WTC11 (cell line): ENCODE results near the gene DDX51.

Experiments used
- CREB1 ChIP-seq: sonication (generic); formaldehyde crosslinking; IDR thresholded peaks from 2 replicates; pipeline ENCODE4 v1.8.0; 2023; ENCODE audit warnings: mild to moderate bottlenecking, missing genetic modification reagents
- CTCF ChIP-seq: fragments of 200-600 bp; IDR thresholded peaks from 2 replicates; pipeline ENCODE4 v1.8.0; 2022; ENCODE audit warnings: antibody characterized with exemption
- ETV6 ChIP-seq: sonication (generic); formaldehyde crosslinking; IDR thresholded peaks from 2 replicates; pipeline ENCODE4 v1.8.1; 2022; ENCODE audit warnings: mild to moderate bottlenecking, missing genetic modification reagents
- HMGXB4 ChIP-seq: sonication (generic); formaldehyde crosslinking; IDR thresholded peaks from 2 replicates; pipeline ENCODE4 v1.8.1; 2023; ENCODE audit warnings: mild to moderate bottlenecking, moderate library complexity, missing genetic modification reagents
- NR2C2 ChIP-seq: sonication (generic); formaldehyde crosslinking; IDR thresholded peaks from 2 replicates; pipeline ENCODE4 v1.8.0; 2022; ENCODE audit warnings: mild to moderate bottlenecking, missing genetic modification reagents
- SMAD3 ChIP-seq: sonication (generic); formaldehyde crosslinking; IDR thresholded peaks from 2 replicates; pipeline ENCODE4 v1.8.0; 2022; ENCODE audit warnings: missing genetic modification reagents, mild to moderate bottlenecking, borderline replicate concordance
- TF ChIP-seq, protein P1 (sequence below): sonication (generic); formaldehyde crosslinking; IDR thresholded peaks from 2 replicates; pipeline ENCODE4 v1.8.1; 2023; ENCODE audit warnings: mild to moderate bottlenecking, missing genetic modification reagents, borderline replicate concordance
- TF ChIP-seq, protein P2 (sequence below): sonication (generic); formaldehyde crosslinking; IDR thresholded peaks from 2 replicates; pipeline ENCODE4 v1.8.1; 2022; ENCODE audit warnings: low read depth, missing genetic modification reagents, borderline replicate concordance

DNA sequence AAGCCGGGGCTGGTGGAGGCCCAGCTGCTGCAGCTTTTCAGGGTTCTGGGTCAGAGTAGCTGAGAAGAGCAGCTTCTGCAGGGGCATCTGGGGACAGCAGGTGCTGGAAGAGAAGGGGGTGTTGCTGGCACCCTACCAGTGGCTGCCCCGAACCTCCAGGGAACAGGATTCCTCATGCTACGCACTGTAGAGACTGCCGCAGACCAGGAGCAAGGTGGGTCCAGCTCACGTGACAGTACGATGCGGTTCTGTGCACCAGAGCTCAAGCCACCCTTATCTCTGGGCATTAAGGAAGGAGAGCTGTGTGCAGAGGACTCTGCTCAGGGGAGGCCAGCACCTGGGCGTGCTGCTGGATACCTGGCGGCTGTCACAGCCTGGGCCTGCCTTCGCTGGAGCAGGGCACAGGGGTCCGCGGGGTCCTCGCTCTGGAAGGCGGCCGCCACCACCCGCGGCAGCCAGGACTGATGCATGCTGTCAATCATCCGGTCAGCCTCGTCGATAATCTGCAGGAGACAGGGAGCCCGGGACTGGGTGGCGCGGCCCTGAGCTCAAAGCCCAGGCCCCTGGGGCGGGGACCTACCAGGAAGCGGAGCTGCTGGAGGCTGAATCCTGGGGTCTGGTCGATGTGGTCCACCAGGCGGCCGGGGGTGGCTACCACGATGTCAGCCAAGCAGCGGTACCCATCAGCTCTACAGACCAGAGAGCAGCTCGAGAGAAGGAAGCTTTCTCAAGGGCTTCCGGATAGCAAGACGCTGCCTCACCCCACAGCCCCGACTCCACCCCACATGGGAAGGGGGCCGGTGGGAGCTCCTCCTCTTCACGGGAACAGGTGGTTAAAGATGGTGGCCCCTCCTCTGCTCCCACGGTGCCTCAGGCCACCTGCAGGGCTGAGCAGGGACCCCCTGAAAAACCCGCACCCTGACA, 2.9 kb downstream of the DDX51 start:
- TF ChIP-seq NR2C2 (CRISPR knock-in tag), result no peak
- TF ChIP-seq CTCF, result no peak
- no peak for TF ChIP-seq ETV6 (CRISPR knock-in tag)
- TF ChIP-seq HMGXB4 (CRISPR knock-in tag), result no peak
- TF ChIP-seq, protein P1, sequence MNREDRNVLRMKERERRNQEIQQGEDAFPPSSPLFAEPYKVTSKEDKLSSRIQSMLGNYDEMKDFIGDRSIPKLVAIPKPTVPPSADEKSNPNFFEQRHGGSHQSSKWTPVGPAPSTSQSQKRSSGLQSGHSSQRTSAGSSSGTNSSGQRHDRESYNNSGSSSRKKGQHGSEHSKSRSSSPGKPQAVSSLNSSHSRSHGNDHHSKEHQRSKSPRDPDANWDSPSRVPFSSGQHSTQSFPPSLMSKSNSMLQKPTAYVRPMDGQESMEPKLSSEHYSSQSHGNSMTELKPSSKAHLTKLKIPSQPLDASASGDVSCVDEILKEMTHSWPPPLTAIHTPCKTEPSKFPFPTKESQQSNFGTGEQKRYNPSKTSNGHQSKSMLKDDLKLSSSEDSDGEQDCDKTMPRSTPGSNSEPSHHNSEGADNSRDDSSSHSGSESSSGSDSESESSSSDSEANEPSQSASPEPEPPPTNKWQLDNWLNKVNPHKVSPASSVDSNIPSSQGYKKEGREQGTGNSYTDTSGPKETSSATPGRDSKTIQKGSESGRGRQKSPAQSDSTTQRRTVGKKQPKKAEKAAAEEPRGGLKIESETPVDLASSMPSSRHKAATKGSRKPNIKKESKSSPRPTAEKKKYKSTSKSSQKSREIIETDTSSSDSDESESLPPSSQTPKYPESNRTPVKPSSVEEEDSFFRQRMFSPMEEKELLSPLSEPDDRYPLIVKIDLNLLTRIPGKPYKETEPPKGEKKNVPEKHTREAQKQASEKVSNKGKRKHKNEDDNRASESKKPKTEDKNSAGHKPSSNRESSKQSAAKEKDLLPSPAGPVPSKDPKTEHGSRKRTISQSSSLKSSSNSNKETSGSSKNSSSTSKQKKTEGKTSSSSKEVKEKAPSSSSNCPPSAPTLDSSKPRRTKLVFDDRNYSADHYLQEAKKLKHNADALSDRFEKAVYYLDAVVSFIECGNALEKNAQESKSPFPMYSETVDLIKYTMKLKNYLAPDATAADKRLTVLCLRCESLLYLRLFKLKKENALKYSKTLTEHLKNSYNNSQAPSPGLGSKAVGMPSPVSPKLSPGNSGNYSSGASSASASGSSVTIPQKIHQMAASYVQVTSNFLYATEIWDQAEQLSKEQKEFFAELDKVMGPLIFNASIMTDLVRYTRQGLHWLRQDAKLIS, result no peak
- TF ChIP-seq SMAD3 (CRISPR knock-in tag), result no peak
- TF ChIP-seq, protein P2, sequence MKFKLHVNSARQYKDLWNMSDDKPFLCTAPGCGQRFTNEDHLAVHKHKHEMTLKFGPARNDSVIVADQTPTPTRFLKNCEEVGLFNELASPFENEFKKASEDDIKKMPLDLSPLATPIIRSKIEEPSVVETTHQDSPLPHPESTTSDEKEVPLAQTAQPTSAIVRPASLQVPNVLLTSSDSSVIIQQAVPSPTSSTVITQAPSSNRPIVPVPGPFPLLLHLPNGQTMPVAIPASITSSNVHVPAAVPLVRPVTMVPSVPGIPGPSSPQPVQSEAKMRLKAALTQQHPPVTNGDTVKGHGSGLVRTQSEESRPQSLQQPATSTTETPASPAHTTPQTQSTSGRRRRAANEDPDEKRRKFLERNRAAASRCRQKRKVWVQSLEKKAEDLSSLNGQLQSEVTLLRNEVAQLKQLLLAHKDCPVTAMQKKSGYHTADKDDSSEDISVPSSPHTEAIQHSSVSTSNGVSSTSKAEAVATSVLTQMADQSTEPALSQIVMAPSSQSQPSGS (CRISPR knock-in tag), result no peak
- no peak for TF ChIP-seq CREB1 (CRISPR knock-in tag)
